ENCODE data around the gene CALN1.

DNA sequence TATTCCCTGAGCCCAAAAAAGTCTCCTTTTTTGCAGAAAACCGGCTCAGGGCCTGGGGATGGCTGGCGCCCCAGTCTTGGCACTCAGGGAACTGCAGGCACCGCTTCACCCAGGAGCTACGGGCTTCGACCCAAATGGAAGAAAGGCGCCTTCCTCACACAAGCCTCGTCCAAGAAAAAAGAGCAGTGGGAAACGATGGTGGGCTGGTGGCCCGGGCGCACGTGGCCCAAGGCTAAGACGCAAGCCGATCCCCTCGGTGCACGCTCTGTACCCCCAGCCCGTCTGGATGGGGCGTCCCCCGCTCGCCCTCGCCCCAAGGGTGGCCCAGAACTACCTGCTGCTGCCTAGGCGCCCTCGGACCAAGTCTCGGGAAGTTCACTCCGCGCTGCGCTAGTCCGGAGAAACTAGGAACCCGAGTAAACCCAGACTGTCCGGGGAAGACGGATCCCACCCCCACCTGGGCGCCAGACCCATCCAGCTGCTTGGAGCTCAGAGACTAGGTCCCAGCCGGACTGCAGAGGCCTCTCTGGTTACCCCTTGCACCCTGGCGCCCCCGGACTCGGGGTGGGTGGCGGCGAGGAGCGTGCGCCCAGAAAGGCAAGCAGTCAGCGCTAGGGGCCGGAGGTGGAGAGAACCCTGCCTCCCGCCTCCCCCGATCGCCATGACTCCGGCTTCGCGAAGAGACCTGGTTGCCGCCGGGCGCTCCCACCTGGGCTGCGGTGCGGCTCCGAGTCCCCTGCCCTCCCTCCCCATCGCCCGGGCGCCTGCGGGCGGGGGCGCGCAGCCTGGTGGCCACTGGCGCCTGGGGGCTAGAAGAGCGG, 76.4 kb downstream of the CALN1 start:
- TF ChIP-seq, protein P1, sequence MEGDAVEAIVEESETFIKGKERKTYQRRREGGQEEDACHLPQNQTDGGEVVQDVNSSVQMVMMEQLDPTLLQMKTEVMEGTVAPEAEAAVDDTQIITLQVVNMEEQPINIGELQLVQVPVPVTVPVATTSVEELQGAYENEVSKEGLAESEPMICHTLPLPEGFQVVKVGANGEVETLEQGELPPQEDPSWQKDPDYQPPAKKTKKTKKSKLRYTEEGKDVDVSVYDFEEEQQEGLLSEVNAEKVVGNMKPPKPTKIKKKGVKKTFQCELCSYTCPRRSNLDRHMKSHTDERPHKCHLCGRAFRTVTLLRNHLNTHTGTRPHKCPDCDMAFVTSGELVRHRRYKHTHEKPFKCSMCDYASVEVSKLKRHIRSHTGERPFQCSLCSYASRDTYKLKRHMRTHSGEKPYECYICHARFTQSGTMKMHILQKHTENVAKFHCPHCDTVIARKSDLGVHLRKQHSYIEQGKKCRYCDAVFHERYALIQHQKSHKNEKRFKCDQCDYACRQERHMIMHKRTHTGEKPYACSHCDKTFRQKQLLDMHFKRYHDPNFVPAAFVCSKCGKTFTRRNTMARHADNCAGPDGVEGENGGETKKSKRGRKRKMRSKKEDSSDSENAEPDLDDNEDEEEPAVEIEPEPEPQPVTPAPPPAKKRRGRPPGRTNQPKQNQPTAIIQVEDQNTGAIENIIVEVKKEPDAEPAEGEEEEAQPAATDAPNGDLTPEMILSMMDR (IDR thresholded peaks at IDR 0.05; ENCODE audit: low read depth, low read length): no peak
- no peak for TF ChIP-seq EZH2phosphoT487 (IDR thresholded peaks at IDR 0.05; ENCODE audit: low read depth)
